Tibial nerve (tissue), 4 donors: ENCODE data around the gene KCNMA1. TPM values are rescaled to one million over a fixed set of nuclear protein-coding genes. Genes with fewer than 3 reads are reported as not detected.

Source experiments
- DNase-seq, 2 donors: peaks; one replicate each; pipeline ENCODE4 v3.0.0-alpha.2; 2019; ENCODE audit warnings: low spot score in 2 of 2
- H3K27ac ChIP-seq, 4 donors: fragments of 200-600 bp; sonication (generic) in 3 of 4; one replicate each; pipeline ENCODE4 v1.5.1; 2017 to 2019; ENCODE audit warnings: mild to moderate bottlenecking in 1 of 4
- H3K27me3 ChIP-seq, 2 donors: fragments of 200-600 bp; sonication (generic) in 1 of 2; one replicate each; pipeline versions ENCODE4 v1.5.1 to v1.6.0; 2017 to 2019
- H3K36me3 ChIP-seq, 3 donors: fragments of 200-600 bp; sonication (generic); one replicate each; pipeline ENCODE4 v1.5.1; 2018 to 2019
- H3K4me1 ChIP-seq, 4 donors: fragments of 200-600 bp; sonication (generic) in 3 of 4; one replicate each; pipeline ENCODE4 v1.5.1; 2017 to 2019
- H3K4me3 ChIP-seq, 4 donors: fragments of 200-600 bp; sonication (generic) in 3 of 4; one replicate each; pipeline ENCODE4 v1.5.1; 2017 to 2019; ENCODE audit warnings: mild to moderate bottlenecking in 1 of 4, moderate library complexity in 1 of 4
- H3K9me3 ChIP-seq, 4 donors: fragments of 200-600 bp; sonication (generic) in 3 of 4; one replicate each; pipeline ENCODE4 v1.5.1; 2017 to 2019
- EP300 ChIP-seq, 2 donors: sonication (generic); formaldehyde crosslinking; IDR thresholded peaks; one replicate each; pipeline ENCODE4 v1.6.1; 2017; ENCODE audit warnings: antibody characterized with exemption in 2 of 2, mild to moderate bottlenecking in 1 of 2
- POLR2A ChIP-seq, 2 donors: fragments of 450-650 bp; IDR thresholded peaks; one replicate each; pipeline ENCODE4 v1.6.1; 2017; ENCODE audit warnings: antibody characterized with exemption in 2 of 2, mild to moderate bottlenecking in 2 of 2, moderate library complexity in 2 of 2
- WGBS, 2 donors: methylation state at CpG; one replicate each; pipeline ENCODE4 v1.1.5; 2018; 5-methylcytosine and 5-hydroxymethylcytosine counted together
- total RNA-seq, 4 donors: library from RNA; depleted of rRNA; stranded (reverse); fragments of >200 nt; gene quantifications; one replicate each; pipeline ENCODE4 v1.1.0, GENCODE V29; 2016
- TF ChIP-seq, protein P1 (sequence below), 5 experiments: fragments of 200-600 bp in 3 of 5; fragments of 450-650 bp in 2 of 5; sonication (generic) in 3 of 5; IDR thresholded peaks; one replicate each; pipeline ENCODE4 v1.5.1; 2016 to 2019; ENCODE audit warnings: antibody characterized with exemption in 5 of 5, mild to moderate bottlenecking in 3 of 5, moderate library complexity in 2 of 5

The KCNMA1 gene
- total RNA-seq, 4 donors from 2014 or later = 10.2 to 19.9 (median 13.7) TPM

DNA sequence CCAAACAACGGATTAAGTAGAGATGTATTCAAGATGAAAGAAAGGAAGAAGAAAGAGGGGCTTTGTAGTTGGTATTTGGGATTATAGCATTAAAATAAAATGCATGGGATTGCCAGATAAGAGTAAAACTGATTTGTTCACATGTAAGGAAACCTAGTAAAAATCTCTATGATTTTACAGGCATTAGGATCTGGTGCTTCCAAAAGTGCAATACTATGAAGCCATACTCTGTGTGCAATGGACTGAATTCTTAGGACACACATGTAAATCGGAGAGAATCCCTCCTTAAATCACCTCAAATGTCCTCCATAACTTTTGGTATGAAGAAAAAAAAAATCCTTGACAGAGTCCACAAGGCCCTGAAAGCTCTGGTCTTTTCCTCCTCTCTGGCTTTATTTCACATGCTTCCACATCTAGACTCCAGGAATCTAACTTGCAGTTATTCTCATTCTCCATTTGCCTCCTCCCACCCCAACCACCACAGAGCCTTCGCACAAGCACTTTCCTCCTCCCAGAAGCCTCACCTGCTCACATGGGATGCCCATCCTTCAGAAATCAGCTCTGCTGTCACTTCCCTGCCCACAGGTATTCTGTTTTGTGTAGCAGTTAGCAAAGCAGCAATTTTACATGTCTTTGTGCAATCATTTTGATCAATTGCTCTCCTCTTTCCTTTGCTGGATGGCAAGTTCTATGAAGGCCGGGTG is 378.3 kb downstream of the KCNMA1 start:
- no peaks in the 10 kb centered on the region for H3K4me1 ChIP-seq
- no peak overlapping the region for H3K27ac ChIP-seq
- H3K9me3 ChIP-seq = no peaks in the 10 kb centered on the region
- no peak for DNase-seq
- no peak overlapping the region for H3K4me3 ChIP-seq
- no peaks in the 10 kb centered on the region for H3K36me3 ChIP-seq
- TF ChIP-seq POLR2A (IDR thresholded peaks at IDR 0.05) = no peak
- 75 to 76% methylated on average over 4 of the region's 4 CpGs for WGBS, 2 donors
- H3K27me3 ChIP-seq = no peaks in the 10 kb centered on the region

DNA sequence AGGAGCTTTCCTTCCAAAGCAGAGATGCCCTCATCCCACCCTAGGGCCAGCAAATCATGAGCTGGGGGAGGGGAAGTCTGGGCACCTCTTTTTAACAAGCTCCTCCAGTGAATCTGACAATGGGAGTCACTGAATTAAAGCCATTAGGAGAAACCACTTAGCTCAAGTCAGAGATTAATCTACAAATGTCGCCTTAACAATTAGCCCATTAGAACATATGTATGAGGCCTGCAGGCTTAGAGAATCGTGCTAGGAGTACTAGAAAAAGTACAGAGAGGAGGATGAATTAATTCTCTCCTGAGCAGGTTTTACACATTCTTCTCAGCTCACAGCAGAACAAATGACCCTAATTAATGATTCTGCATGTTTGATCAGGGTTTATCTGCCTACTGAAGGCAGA is 381.3 kb downstream of the KCNMA1 start:
- H3K27ac ChIP-seq = no peak overlapping the region
- H3K9me3 ChIP-seq = no peaks in the 10 kb centered on the region
- H3K27me3 ChIP-seq = no peaks in the 10 kb centered on the region
- H3K4me3 ChIP-seq = no peak overlapping the region
- no peaks in the 10 kb centered on the region for H3K36me3 ChIP-seq
- 81 to 91% methylated on average over 2 of the region's 2 CpGs for WGBS, 2 donors
- TF ChIP-seq POLR2A (IDR thresholded peaks at IDR 0.05) = no peak
- TF ChIP-seq, protein P1, sequence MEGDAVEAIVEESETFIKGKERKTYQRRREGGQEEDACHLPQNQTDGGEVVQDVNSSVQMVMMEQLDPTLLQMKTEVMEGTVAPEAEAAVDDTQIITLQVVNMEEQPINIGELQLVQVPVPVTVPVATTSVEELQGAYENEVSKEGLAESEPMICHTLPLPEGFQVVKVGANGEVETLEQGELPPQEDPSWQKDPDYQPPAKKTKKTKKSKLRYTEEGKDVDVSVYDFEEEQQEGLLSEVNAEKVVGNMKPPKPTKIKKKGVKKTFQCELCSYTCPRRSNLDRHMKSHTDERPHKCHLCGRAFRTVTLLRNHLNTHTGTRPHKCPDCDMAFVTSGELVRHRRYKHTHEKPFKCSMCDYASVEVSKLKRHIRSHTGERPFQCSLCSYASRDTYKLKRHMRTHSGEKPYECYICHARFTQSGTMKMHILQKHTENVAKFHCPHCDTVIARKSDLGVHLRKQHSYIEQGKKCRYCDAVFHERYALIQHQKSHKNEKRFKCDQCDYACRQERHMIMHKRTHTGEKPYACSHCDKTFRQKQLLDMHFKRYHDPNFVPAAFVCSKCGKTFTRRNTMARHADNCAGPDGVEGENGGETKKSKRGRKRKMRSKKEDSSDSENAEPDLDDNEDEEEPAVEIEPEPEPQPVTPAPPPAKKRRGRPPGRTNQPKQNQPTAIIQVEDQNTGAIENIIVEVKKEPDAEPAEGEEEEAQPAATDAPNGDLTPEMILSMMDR (IDR thresholded peaks at IDR 0.05) = no peak
- TF ChIP-seq EP300 (IDR thresholded peaks at IDR 0.05) = no peak
- no peak for DNase-seq
- no peaks in the 10 kb centered on the region for H3K4me1 ChIP-seq

DNA sequence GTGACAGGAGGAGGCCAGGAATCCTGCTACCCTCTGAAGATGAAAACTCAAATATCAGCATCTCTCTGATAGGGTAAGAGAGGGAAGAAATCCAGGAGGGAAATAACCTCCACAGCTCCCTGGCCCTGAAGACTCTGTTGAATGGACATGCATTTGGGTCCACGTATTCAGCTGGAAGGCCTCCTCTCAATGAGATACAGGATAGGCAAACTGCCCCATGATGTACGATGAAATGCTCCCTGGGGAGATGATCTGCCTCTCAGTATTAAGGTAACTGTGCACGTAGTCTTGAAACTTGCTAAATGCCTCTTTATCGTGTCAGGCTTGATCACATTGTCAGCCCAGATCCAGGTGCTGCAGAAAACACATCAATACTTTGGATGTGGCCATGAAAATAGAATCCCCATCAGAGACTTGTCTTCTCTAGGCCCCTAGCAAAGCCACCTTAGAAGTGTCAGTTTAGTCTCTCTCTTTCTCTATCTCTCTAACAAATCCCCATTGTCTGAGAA is 384.0 kb downstream of the KCNMA1 start:
- Histone ChIP-seq H3K36me3 (no peaks in the 10 kb centered on the region), H3K27ac (no peak overlapping the region), H3K27me3 (no peaks in the 10 kb centered on the region), H3K4me1 (peaks cover 0 to 5% (median 0%) of the 10 kb centered on the region in 4 donors), H3K9me3 (no peaks in the 10 kb centered on the region), H3K4me3 (no peak overlapping the region)
- DNase-seq = no peak
- TF ChIP-seq EP300 (IDR thresholded peaks at IDR 0.05) = no peak
- no peak for TF ChIP-seq POLR2A (IDR thresholded peaks at IDR 0.05)
- TF ChIP-seq, protein P1 (IDR thresholded peaks at IDR 0.05) = no peak
- 81 to 84% methylated on average over 4 of the region's 4 CpGs for WGBS, 2 donors

DNA sequence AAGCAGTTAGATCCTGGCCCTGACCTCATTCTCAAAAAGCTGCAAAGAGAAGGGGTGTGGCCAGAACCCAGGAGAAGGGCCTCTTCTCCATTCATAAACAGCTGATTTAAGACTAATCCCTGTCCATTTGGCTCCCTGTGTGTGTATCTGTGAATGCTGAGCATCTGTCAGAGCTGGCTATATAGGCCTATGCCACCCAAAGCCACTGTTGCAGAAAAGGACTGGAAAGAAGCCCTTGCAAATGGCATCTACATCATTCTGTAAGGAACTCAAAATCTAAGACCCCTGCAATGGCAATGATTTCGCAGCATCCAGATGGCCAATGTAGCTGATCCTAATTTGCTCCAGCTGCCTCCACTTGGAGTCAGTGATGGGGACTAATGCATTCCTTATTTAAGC is 384.5 kb downstream of the KCNMA1 start:
- H3K9me3 ChIP-seq = no peaks in the 10 kb centered on the region
- no peak for DNase-seq
- WGBS, 2 donors = 83 to 100% methylated on average over 1 of the region's 1 CpG
- H3K27me3 ChIP-seq = no peaks in the 10 kb centered on the region
- TF ChIP-seq POLR2A (IDR thresholded peaks at IDR 0.05) (no peak), EP300 (IDR thresholded peaks at IDR 0.05) (no peak)
- TF ChIP-seq, protein P1 (IDR thresholded peaks at IDR 0.05) = no peak
- H3K4me1 ChIP-seq = peaks cover 0 to 6% (median 1%) of the 10 kb centered on the region in 4 donors
- H3K27ac ChIP-seq = no peak overlapping the region
- H3K36me3 ChIP-seq = no peaks in the 10 kb centered on the region
- H3K4me3 ChIP-seq = no peak overlapping the region

DNA sequence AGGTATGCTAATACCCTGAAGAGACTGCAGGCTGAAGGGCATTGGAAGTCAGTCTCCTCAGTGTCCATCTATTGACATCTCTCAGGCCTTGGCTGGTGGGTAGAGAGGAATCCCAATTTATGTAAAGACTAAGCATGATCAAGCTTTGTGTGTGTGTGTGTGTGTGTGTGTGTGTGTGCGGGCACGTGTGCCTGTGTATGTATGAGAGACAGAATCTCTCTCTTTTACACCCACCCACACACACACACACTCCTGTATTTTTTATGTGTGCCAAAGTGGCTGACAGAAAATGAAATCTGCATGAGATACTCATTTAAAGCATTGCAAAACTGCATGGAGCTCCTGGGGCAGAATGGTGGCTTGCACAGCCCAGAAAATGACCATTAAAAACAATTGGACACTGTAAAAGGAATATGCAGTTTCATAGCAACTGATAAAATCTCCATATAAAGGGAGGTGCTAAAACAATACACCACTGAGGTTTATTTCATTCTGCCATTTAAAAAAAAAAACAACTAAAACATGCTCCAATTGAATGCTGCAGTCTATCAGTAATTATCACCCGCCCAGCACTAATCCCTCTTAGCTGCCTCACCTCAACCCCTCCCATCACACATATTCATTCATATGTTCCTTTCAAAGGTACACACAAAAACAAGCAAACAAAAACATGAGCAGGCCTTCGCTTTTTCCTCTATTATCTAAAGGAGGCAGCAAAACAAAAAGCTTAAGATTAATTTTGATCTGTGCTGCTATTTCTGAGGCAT is 385.0 kb downstream of the KCNMA1 start:
- DNase-seq = no peak
- H3K9me3 ChIP-seq = no peaks in the 10 kb centered on the region
- peaks cover 0 to 12% (median 4%) of the 10 kb centered on the region in 4 donors for H3K4me1 ChIP-seq
- WGBS, 2 donors = 76 to 80% methylated on average over 4 of the region's 4 CpGs
- no peaks in the 10 kb centered on the region for H3K36me3 ChIP-seq
- no peaks in the 10 kb centered on the region for H3K27me3 ChIP-seq
- no peak overlapping the region for H3K27ac ChIP-seq
- no peak for TF ChIP-seq EP300 (IDR thresholded peaks at IDR 0.05)
- TF ChIP-seq POLR2A (IDR thresholded peaks at IDR 0.05) = no peak
- TF ChIP-seq, protein P1 (IDR thresholded peaks at IDR 0.05) = no peak
- no peak overlapping the region for H3K4me3 ChIP-seq
